ENCODE measurements around the gene FBLN2.
A peak's percentile ranks its signal among the peaks of the same experiment; 100 is the strongest.

FBLN2 gene

DNA sequence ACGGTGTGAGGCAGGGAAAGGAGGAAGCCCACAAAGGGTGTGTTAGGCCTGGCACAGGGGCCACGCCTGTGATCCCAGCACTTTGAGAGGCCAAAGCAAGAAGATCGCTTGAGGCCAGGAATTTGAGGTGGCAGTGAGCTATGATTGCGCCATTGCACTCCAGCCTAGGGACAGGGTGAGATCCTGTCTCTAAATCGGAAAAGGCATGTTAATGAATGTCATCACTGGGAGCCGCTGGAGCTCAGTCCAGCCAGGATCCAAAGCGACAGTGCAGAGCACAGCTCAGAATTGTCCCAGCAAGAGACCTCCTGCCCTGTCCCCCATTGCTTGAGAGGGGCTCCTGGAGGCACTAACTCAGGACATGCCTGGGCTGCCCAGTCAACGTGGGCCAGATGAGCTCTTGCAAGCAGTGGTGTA, 15.0 kb upstream of the FBLN2 start:
- no peak for DNase-seq

DNA sequence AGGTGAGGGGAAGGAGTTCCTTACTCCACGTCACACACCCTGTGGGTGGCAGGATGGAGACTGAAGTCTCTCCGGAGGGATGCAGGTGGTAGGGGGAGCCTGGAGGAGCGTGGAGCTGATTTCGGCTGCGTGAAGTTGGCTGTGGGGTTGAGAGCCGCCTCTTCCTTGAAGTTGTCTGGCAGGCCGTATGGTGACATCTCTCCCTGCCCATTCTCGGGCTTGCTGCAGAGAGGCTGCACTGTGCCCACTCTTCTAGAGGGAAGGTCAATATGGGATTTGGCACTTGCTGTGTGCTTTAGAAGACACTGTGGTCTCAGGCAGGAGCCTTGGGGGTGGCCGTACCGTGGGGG, 13.4 kb upstream of the FBLN2 start:
- DNase-seq = no peak

- DNase-seq = no peak
Observed at GRCh38 chr3:13535905-13536304, 13.0 kb upstream of the FBLN2 start.

DNA sequence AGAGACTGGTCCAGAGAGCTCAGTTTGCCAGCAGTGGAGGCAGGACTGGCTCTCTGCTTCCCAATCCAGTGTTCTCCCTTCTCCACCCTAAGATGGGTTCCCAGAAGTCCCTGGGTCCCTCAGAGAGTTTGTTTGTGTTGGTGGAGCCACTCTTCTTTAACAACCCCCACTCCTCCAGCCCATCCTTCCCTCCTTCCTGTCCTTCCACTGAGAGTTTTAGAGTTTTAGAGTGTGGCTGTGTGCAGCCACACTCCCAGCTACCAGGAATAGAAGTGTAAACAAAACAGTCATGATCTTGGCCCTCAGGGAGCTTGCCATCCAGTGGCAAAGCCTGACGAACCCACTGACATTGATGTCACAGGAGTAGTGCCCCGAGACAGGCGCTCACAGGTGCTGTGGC, 12.5 kb upstream of the FBLN2 start:
- no peak for DNase-seq

DNA sequence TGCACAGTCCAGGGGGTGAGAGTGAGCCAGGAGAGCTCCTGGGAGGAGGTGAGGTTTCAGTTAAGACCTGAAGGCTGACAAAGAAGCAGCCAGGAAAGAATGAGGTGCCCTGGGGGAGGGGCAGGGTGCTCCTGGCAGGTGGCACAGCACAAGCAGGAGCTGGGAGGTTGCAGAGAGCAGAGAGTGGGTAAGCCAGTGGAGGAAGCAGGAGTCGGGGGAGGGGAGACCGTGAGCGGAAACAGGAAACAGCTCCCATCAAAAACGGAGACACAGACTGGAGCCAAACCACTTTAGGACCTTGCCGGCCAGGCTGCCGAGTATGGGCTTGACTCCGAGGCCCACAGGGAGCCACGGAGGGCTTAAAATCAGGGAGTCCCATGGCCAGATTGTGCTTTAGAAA, 12.1 kb upstream of the FBLN2 start:
- DNase-seq = peak; percentile 43

- DNase-seq = no peak
Observed at GRCh38 chr3:13537244-13537908, 11.5 kb upstream of the FBLN2 start.

DNA sequence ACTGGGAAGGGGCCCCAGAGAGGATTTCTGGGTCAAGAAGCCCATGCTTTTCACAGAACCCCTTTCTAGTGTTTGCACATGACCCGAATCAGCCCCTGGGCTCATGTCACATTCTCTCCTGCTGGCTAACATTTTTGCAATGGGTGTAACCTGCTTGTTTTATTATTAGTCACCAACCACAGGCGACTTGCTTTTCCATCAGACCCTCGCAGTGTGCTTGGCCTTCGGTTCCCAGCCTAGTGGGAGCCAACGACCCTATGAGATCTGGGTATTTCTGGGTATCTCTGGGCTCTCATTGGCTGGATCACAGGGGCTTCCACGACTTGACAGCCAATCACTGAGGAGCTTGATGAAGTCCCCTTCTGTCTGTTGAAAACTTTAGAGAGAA, 11.0 kb upstream of the FBLN2 start:
- DNase-seq = peak; percentile 96

DNA sequence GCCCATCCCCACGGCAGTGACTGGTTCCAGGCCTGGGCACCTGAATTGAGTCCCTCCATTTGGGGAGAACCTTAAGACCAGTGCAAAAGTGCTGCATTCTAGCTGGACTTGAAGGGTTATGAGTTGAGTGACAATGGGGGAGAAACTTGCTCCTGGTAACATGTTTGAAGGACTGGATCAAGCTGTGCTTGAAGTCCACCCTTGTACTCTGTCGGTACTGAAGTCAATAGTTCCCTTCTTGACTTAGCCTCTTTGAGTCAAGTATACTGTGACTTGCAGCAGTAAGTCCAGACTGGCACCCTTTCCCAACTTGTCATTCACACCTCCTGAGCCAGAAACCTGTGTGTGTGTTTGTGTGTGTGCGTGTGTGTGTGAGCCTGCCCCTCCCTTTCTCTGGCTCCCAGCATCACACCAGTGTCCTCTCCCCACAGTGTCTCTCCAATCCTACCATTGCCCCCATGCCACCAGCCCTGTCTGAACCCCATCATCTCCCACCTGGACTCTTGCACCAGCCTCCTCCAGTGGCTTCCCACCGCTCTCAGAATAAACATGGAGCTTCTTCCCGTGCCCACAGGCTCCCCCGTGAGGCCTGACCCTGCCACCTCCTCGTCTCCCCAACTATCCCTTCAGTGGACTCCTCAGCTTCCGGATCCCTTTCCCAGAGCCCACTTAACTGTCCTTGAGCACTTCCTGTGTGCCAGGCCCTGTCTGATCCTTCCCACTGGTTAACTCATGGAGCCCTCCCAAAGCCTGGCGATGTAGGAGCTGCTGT, 10.2 kb upstream of the FBLN2 start:
- DNase-seq = no peak

DNA sequence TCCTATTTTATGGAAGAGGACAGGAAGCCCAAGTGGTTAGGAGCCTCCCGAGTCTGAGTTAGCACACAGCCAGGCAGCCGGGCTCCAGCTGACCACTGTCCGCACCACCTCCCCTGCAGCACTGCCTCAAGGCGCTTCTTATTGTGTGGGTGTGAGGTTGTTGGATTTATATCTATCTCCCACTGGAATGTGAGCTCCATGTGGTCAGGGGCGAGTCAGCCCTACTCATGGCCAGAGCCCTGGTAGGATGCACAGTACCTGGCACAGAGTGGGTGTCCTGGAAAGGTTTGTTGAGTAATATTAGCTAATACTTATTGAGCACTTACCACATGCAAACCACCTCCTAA, 9.7 kb upstream of the FBLN2 start:
- peak; percentile 74 for DNase-seq

DNA sequence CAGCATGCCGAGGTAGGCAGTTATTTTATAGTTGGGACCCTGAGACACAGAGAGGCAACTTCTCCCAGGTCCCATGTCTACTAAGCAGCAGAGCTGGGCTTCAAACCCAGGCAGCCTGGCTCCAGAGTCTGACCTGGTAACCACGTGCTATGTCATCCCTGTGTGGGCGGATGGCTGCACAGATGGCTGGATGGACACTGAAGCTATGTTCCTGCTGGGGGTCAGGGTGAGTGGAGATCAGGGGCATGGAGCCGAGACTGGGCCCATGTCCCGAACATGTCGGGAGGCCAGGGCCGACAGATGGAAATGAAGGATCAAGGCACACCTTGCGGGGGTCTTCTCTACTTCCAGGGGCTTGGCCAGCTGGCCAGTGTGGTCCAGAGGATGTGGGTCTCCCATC, 9.3 kb upstream of the FBLN2 start:
- no peak for DNase-seq

GRCh38 chr3:13540297-13540995, 8.5 kb upstream of the FBLN2 start:
- DNase-seq = no peak

- DNase-seq = peak; percentile 70
Observed at GRCh38 chr3:13541691-13542090, 7.2 kb upstream of the FBLN2 start.

DNA sequence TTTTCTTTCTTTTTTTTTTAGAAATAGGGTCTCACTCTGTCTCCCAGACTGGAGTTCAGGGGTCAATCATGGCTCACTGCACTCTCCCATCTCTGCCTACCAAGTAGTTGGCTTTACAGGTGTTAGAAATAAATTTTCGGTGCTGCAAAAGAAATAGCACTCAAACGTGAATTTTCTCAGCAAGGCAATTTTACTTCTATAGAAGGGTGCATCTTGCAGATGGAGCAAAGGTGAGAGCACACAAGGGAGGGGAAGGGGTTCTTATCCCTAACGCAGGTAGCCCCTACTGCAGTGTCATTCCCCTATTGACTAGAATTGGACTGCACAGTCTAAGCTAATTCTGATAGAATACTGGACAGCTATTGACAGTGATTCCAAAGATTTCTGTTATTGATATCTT, 6.8 kb upstream of the FBLN2 start:
- DNase-seq = no peak

DNA sequence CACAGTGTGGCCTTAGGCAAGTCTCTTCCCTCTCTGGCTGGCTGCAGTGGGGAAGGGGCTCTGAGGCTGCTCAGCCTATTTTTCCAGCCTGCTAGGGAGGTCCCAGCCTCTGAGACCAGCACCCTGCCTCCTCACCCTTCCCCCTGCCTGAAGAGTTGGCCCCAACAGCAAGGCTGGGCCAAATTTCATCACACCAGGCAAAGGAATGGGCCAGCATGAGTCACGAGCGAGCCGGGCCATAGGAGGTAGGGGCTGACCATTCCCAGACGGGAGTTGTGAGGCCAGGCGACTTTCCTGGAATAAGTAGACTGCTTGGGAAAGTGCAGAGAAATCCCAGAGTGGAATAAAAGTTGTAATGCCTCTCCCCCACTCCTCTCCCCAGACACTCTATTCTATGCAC, 5.7 kb upstream of the FBLN2 start:
- DNase-seq = peak; percentile 97

DNA sequence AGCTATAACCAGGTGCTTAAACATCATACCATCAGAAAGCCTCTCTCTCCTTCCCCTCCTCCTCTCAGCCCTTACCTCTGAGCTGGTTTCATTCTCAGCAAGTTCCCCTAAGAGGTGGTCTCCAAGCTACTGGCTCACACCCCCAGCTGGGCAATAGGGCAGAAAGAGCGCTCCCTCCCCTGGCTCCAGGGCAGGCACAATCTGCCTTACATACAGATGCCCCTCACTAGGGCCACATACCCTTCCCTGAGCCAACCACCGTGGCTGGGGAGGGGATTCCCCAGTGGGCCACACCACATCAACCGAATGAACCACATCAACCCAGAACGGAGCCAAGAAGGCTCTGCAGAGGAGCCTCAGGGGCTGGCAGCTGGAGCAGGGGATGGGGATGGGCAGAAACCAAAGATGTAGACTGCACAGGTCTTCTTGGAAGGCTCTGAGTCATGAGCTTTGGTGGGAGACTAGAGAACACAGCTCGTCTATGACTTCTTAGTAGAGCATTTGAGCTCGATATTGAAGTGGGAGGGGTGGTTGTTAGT, 4.6 kb upstream of the FBLN2 start:
- DNase-seq = peak; percentile 95

- DNase-seq = no peak
Observed at GRCh38 chr3:13544951-13545651, 3.8 kb upstream of the FBLN2 start.

- DNase-seq = no peak
Observed at GRCh38 chr3:13545952-13546454, 2.9 kb upstream of the FBLN2 start.

DNA sequence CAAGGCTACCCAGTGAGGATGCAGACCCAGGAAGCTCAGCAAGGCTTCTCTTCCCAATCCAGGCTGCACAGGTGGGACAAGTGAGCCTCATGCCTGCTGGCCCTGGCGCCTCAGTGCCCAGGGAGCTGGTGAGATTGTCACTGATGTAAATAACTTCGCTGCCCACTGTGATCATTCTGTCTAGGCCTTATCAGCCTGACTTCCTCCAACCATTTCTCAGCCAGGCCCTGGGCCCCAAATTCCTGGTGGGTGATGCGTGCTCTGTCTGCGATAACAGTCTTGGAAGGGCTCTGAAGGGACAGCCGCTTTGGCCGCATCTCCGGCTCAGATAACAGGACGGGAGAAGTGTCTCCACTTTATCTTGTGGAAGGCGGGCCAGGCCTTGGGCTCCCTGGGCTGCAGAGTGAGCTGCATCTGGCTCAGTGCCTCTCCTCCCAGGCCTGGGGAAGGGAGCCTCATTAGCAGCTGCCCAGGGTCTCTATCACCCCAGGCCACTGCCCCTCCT, 2.2 kb upstream of the FBLN2 start:
- DNase-seq = peak; percentile 62

DNA sequence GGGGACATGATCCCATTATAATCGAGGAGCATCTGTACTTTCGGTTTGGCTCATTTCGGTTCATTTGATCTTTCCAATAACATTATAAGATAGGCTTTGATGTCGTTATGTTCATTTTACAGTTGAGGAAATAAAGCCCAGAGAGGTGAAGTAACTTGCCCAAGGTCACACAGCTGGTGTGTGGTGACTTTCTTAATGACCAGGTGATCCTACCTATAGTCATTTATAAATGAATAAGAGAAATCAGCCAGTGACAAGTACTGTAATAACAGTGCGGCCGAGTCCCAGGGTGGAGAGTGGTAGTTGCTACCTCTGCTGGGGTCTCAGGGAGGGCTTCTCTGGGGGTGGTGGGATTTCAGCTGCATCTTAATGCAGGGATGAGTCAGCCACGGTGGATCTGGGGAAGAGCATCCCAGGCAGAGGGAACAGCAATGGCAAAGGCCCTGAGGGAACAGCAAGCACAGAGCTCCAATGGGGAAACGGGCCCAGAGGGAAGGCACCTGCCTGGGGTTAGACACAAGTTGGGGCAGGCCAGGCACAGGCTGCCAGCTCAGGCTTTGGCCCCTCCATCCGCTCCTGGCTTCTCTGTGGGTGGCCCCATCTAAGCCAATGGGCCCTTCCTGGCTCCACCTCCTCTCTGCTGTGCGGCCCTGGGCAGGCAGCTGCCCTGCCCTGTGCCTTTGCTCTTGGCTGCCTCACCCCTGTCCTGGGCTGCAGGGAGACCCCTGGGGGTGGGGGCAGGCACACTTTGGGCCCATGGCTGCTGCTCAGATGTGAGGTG, 1.1 kb upstream of the FBLN2 start:
- no peak for DNase-seq

DNA sequence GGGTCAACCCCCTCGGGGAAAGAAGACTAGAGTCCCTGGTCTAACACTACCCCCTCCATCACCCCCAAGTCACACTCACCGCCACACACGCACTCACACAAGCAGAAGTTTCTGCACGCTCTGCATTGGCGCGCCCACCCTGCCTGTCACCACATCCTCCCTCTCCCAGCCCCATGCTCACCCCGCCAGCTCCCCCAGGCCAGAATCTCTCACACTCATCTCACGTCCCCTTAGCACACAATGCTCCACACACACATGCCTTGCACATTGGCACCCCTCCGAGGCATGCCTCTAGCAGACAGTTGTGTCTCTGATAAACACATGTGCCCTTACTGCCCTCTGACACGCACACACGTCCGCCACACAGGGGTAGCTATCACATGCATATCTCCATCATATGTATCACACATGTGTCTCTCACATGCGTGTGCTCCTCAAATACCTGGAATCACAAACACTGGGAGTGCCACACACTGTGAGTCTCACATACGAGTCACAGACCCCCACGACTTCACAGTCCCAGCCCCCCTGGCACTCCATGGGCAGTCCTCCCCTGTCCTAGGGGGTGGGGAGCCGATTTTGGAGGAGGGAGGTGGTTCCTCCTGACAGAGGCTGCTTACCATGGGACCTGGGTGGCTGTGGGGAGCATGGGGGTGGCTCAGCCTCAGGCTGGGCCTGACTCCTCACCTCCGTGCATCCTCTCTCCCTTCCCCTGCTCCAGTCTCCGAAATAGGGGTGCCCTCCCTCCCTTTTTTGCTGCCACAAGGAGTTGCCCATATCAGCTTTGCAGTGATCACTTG, 898 bp downstream of the FBLN2 start:
- DNase-seq = no peak

GRCh38 chr3:13550423-13550690, 1.4 kb downstream of the FBLN2 start:
- DNase-seq = no peak
